ENCODE measurements around the gene ADCY2. TPM values are rescaled to one million over a fixed set of nuclear protein-coding genes. Genes with fewer than 3 reads are reported as not detected.

Gene ADCY2
- polyA plus RNA-seq, 1 donor, result 5.5 TPM

GRCh38 chr5:7445068-7445467 is 49.1 kb downstream of the ADCY2 start:
- DNase-seq, result no peak

- no peak for DNase-seq
Observed at GRCh38 chr5:7445831-7446230, 49.9 kb downstream of the ADCY2 start.

- no peak for DNase-seq
Observed at GRCh38 chr5:7446913-7447312, 51.0 kb downstream of the ADCY2 start.

GRCh38 chr5:7453947-7454346 is 58.0 kb downstream of the ADCY2 start:
- no peak for DNase-seq

GRCh38 chr5:7456206-7456605 is 60.3 kb downstream of the ADCY2 start:
- DNase-seq, result no peak

GRCh38 chr5:7461371-7461770 is 65.4 kb downstream of the ADCY2 start:
- DNase-seq, result no peak

- DNase-seq, result no peak
Observed at GRCh38 chr5:7462758-7463157, 66.8 kb downstream of the ADCY2 start.

GRCh38 chr5:7464182-7464581 is 68.2 kb downstream of the ADCY2 start:
- no peak for DNase-seq

- DNase-seq, result no peak
Observed at GRCh38 chr5:7467179-7467578, 71.2 kb downstream of the ADCY2 start.

GRCh38 chr5:7468742-7469141 is 72.8 kb downstream of the ADCY2 start:
- DNase-seq, result no peak

- no peak for DNase-seq
Observed at GRCh38 chr5:7471710-7472109, 75.8 kb downstream of the ADCY2 start.

GRCh38 chr5:7473115-7473514 is 77.2 kb downstream of the ADCY2 start:
- no peak for DNase-seq

GRCh38 chr5:7473668-7474215 is 77.8 kb downstream of the ADCY2 start:
- no peak for DNase-seq

- DNase-seq, result no peak
Observed at GRCh38 chr5:7474821-7475403, 79.0 kb downstream of the ADCY2 start.

GRCh38 chr5:7478459-7478858 is 82.5 kb downstream of the ADCY2 start:
- DNase-seq, result no peak

- DNase-seq, result no peak
Observed at GRCh38 chr5:7488734-7489133, 92.8 kb downstream of the ADCY2 start.

GRCh38 chr5:7492371-7492770 is 96.4 kb downstream of the ADCY2 start:
- DNase-seq, result no peak

- DNase-seq, result no peak
Observed at GRCh38 chr5:7493081-7493480, 97.1 kb downstream of the ADCY2 start.

GRCh38 chr5:7493622-7494021 is 97.7 kb downstream of the ADCY2 start:
- no peak for DNase-seq

- DNase-seq, result peak; percentile 52
Observed at GRCh38 chr5:7494481-7495130, 98.7 kb downstream of the ADCY2 start.

- DNase-seq, result no peak
Observed at GRCh38 chr5:7495131-7495517, 99.2 kb downstream of the ADCY2 start.

- peak; percentile 48 for DNase-seq
Observed at GRCh38 chr5:7500256-7500655, 104.3 kb downstream of the ADCY2 start.

GRCh38 chr5:7501061-7501460 is 105.1 kb downstream of the ADCY2 start:
- no peak for DNase-seq

GRCh38 chr5:7503564-7503963 is 107.6 kb downstream of the ADCY2 start:
- DNase-seq, result no peak

All from left kidney (tissue), 2 donors.